Spleen (tissue), 7 donors: Measurements from ENCODE around the gene LCP1.

ENCODE experiments used
- POLR2A ChIP-seq, 3 donors: fragments of 450-650 bp; IDR thresholded peaks; one replicate each; pipeline ENCODE4 v1.5.1; 2017; ENCODE audit warnings: antibody characterized with exemption in 3 of 3, mild to moderate bottlenecking in 1 of 3
- POLR2AphosphoS5 ChIP-seq, 3 donors: sonication (generic); formaldehyde crosslinking; IDR thresholded peaks; one replicate each; pipeline ENCODE4 v1.5.1; 2017; ENCODE audit warnings: antibody characterized with exemption in 3 of 3
- TF ChIP-seq, protein P1 (sequence below), 11 experiments: fragments of 200-600 bp in 7 of 11; fragments of 450-650 bp in 4 of 11; sonication (generic) in 4 of 11; IDR thresholded peaks in 8 of 11; conservative IDR thresholded peaks in 3 of 11; 1 replicate in 7 of 11; 2 replicates in 4 of 11; pipeline versions ENCODE4 v1.4.0 to v1.8.0; 2016 to 2021; ENCODE audit warnings: antibody characterized with exemption in 11 of 11, inconsistent platforms in 4 of 11, mild to moderate bottlenecking in 1 of 11
- donor health status: DM: no; HTN: no; CAD: no; lungs with moderate emphysema.
- donor health status: DM: no; HTN: no; CAD: no.
- donor health status: DM: no; HTN: no; CAD: no.

DNA sequence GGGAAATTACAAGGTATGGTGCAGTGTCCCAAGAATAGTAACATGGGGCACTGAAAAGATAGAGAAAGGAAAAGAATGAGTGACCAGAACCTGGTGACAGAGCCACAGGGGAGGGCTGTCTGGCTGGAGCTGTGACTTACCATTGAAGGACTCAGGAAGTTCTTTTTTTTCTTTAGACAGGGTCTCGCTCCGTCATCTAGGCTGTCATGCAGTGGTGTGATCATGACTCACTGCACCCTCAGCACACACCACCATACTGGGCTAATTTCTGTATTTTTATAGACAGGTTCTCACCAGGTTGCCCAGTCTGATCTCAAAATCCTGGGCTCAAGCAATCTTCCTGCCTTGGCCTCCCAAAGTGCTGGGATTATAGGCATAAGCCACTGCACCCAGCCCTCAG lies 68.4 kb downstream of the LCP1 start:
- TF ChIP-seq, protein P1, sequence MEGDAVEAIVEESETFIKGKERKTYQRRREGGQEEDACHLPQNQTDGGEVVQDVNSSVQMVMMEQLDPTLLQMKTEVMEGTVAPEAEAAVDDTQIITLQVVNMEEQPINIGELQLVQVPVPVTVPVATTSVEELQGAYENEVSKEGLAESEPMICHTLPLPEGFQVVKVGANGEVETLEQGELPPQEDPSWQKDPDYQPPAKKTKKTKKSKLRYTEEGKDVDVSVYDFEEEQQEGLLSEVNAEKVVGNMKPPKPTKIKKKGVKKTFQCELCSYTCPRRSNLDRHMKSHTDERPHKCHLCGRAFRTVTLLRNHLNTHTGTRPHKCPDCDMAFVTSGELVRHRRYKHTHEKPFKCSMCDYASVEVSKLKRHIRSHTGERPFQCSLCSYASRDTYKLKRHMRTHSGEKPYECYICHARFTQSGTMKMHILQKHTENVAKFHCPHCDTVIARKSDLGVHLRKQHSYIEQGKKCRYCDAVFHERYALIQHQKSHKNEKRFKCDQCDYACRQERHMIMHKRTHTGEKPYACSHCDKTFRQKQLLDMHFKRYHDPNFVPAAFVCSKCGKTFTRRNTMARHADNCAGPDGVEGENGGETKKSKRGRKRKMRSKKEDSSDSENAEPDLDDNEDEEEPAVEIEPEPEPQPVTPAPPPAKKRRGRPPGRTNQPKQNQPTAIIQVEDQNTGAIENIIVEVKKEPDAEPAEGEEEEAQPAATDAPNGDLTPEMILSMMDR (IDR thresholded peaks at IDR 0.05 in 8 of 11, conservative IDR thresholded peaks at IDR 0.05 in 3 of 11), result no peak
- no peak for TF ChIP-seq POLR2A (IDR thresholded peaks at IDR 0.05)
- no peak for TF ChIP-seq POLR2AphosphoS5 (IDR thresholded peaks at IDR 0.05)
